ENCODE results near the gene SMARCA2.

The SMARCA2 gene

GRCh38 chr9:2151171-2151570, 136.0 kb downstream of the SMARCA2 start:
- DNase-seq: no peak

DNA sequence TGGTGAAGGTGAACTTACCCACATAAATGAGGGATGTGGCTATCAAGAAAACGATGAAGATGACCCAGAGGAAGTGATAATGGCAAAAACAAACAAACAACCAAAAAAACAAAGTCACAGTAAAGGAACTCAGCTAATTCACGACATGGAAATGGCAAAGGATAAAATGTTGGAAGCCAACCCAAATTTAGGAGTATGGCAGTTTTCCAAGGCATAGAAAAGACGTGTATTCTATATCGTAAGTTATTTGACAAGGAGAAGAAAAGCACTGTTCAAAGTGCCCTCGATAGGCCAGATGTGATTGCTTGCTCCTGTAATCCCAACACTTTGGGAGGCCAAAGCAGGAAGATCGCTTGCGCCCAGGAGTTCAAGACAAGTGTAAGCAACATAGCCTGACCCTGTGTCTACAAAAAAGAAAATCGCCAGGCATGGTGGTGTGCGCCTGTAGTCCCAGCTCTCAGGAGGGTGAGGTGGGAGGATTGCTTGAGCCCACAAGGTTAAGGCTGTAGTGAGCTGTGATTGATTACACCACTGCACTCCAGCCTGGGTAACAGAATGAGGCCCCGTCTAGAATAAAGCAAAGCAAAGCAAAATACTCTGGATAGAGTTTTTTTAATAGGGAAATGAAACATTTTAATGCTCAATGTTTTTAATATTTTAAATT, 138.0 kb downstream of the SMARCA2 start:
- DNase-seq: no peak

DNA sequence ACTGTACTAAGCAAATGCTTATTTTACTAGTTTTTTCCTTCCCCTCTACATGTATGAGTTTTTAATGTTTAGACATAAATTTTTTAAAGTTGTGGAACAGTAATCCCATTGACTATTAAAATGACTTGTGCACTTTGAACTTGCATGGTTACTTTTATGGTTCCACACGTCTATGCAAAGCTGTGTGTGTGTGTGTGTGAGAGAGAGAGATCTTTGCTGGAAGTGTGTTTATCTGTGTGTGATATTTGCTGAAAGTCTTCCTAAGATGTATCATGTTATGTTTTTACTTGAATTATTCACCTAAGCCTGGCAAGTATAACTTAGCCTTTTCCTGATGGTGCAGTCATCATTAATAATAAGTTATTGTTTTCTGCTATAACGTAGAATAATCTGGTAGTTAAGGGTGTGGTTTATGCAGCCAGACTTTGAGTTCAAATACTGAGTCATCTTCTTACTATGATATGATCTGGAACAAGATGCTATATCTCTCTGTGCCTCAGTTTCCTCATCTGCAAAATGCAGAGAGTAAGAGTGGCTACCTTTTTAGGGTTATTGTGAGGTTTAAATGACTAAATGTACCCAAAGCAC, 138.6 kb downstream of the SMARCA2 start:
- DNase-seq: no peak

GRCh38 chr9:2154731-2155130, 139.6 kb downstream of the SMARCA2 start:
- DNase-seq: no peak

- DNase-seq: no peak
Observed at GRCh38 chr9:2155966-2156365, 140.8 kb downstream of the SMARCA2 start.

- DNase-seq: peak in 2 of 4 experiments; percentile 11 to 20
Observed at GRCh38 chr9:2157277-2158110, 142.3 kb downstream of the SMARCA2 start.

DNA sequence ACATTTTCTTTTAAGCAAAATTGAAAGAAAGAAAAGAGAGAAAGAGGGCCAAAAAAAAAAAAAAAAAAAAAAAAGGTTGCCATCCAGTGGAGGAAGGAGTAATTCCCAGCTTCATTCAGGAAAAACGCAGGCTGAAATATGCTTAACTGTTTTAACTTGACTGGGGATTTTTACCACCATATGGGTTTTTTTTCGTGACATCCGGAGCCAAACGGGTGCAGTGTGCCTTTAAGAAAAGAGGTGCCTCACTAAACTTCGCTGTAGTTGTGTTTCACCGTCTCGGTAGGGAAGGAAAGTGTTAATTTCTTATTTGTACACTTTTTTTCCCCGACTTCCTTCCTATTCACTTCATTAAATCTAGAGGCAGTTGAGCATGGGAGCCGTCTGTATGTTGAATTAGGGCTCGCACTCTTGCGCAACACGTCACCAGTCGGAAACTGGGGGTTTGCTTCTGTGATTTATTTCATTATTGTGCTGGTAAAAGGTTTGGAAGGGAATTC, 143.0 kb downstream of the SMARCA2 start:
- DNase-seq: no peak

GRCh38 chr9:2158766-2159430, 143.8 kb downstream of the SMARCA2 start:
- DNase-seq: no peak

- no peak for DNase-seq
Observed at GRCh38 chr9:2159521-2160454, 144.6 kb downstream of the SMARCA2 start.

- no peak for DNase-seq
Observed at GRCh38 chr9:2161661-2162060, 146.5 kb downstream of the SMARCA2 start.

DNA sequence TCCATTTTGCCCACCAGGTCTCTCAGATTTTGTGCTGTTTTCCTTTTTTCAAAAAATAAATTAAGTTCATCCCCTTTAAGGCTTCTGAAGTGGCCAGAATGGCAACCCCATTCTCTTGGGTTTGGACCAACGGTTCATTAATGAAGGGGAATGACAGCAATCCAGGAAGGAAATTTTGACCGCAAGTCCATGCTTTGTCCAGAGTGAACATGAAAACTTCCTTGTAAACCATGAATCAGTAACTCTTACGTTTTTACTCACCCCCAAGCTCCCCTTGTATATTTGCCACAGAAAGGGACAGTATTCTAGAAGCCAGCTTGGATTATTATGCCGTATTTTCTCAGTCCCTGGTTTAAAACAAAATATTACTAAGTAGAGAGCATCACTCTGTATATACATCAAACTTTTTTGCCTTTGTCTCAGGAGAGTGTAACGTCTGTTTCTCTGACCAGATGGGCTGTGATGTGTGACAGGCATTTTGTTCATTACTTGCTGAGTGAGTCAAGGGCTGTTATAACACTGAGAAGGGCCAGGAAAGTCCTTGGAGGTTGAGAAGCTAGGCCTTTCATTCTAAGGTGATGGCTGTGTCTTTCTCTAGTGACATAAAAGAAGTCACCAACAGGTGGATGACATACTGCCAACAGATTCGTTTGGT, 148.2 kb downstream of the SMARCA2 start:
- DNase-seq: no peak

- DNase-seq: no peak
Observed at GRCh38 chr9:2164268-2164667, 149.1 kb downstream of the SMARCA2 start.

DNA sequence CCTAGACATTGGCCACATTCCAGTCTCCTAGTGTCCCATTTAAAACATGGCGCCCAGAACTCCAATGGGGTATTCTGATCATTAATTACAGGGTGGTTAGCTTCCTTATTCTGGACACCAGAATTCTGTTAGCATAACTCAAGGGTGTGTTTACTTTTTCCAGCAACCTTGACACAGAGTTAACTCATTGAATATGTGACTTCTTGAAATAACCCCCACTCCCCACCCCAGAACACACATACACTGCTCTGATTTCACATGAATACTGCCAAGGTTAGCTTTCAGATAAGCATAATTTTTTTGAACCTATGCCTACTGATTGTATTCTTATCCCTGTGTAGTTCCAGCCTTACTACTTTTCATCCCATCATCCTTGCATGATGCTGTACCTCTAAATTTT, 151.1 kb downstream of the SMARCA2 start:
- DNase-seq: no peak

GRCh38 chr9:2169035-2169434, 153.9 kb downstream of the SMARCA2 start:
- DNase-seq: no peak

DNA sequence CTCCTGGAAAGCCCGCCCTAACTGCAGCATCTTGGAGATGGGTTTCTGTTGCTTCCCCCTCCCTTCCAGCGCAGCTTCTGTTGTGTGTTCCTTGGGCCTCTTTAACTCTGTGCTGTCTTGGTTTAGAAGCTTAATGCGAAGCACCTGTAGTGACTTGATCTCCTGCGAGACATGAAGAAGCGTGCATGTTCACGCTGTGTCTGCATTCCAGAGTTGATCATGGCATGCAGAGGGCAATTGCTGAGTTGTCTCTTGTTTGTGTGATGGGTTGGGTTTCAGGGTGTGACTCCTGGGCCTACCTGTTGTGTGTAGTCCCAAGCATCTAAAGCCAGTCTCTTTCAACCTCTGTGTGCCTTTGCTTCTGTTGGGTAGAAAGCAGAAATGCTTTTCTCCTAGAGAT, 155.6 kb downstream of the SMARCA2 start:
- no peak for DNase-seq

- DNase-seq: no peak
Observed at GRCh38 chr9:2173170-2173569, 158.0 kb downstream of the SMARCA2 start.

GRCh38 chr9:2173861-2174260, 158.7 kb downstream of the SMARCA2 start:
- no peak for DNase-seq

DNA sequence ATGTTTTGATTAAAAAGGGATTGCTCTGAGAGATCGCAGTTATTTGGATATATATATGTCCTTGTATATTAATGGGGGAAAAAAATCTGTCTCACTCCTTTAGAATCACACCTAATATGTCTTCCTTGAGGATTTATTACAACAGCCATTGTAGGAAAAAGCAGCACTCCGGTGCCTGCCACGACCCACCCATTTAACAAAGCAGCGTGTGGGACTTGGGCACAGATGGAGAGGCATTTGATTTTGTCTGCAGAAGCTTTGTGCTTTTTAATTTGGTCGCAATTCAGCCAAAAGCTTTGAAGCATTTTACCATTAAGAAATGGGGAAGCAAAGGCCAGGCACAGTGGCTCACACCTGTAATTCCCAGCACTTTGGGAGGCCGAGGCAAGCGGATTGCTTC, 159.2 kb downstream of the SMARCA2 start:
- no peak for DNase-seq

DNA sequence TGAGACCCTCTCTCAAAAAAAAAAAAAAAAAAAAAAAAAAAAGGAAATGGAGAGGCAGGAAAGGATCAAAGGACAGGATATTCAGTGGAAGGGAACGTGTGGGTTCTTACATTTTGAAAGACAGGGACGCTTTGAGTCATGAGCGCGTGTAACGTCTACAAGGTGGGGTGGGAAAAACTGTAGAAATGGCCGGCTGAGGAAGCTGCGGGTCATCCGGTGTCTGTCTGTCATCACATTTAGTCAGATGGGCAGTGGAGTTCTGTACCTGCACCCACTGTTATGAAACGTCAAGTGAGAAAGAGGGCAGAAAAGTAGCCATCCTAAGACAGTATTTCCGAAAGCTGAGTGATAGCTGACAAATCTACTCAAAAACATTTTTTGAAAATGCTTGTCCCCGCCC, 159.8 kb downstream of the SMARCA2 start:
- DNase-seq: no peak

- no peak for DNase-seq
Observed at GRCh38 chr9:2177121-2177520, 162.0 kb downstream of the SMARCA2 start.

GRCh38 chr9:2178034-2178734, 163.0 kb downstream of the SMARCA2 start:
- no peak for DNase-seq
